Measurements from ENCODE around the gene TMCC1.

TMCC1 gene

DNA sequence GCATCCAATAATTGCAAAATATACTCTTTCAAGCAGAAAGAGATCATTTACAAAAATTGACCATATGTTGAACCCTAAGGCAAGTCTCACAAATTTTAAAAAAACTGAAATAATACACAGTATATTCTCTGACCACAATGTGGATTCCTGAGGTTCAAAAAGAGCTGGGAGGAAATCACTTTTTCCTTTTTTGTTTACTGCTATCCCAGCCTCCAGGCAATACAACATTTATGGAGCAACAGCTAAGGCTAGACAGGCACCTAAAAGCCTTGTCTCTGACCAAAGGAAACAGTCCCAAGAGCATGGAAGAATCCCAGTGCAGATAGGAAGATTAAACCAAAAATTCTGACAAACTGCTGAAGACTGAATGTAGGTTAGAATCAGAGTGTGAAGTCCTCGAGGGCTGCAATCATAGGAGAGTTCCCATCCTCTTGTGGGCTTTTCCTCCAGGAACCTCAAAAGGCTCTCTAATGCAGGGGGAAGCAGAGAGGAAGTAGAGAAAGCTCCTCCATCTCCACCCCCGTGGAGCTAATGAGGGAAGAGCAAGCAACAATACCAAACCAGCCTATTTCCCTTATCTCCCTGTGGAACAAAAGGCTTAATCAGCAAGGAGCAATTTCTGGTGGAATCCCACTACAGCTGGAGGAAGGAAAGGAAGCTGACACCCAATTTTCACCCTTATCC is 57.0 kb downstream of the TMCC1 start:
- no peak for DNase-seq
- no peak for TF ChIP-seq GATA1 (IDR thresholded peaks at IDR 0.05; ENCODE audit: low read depth, low read length)
- no peak for TF ChIP-seq POLR2A (IDR thresholded peaks at IDR 0.05; ENCODE audit: low read length)

DNA sequence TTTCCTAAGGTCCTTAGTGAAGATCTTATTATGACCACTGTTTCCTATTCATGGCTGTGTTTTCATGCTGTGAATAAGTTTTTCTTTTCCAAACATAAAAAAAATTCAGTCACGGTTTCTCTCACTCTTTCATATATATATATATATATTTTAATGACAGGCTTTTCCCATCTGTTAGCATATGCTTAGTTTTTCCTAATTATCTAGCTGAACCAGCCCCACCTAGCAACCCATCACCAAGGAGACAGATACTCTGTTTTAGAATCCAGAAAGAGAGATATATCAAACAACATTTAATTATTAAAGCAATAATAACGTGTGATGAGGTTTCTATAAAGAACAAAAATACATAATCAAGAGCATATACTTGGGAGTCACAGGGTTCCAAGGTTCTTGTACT is 58.3 kb downstream of the TMCC1 start:
- DNase-seq: no peak
- no peak for TF ChIP-seq POLR2A (IDR thresholded peaks at IDR 0.05; ENCODE audit: low read length)

DNA sequence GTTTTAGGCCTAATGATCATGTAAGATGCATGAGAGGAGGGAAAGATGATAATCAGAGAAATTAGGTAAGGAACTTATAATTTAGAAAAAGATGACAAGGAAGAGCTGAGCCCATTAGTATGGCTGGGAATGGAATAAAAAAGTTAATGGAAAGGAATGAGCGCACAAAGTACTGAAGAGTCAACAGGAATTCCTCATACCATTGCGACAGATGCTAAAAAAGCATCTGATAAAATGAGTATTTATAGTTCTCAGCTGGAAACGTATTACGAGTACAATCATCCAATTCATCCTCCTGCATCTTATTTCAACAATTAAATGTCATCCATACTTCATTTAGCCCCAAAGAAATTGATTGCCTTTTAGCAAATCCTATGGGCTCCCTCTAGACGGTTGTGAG is 58.9 kb downstream of the TMCC1 start:
- TF ChIP-seq GATA1 (IDR thresholded peaks at IDR 0.05; ENCODE audit: low read depth, low read length): no peak
- TF ChIP-seq POLR2A (IDR thresholded peaks at IDR 0.05; ENCODE audit: low read length): no peak
- no peak for DNase-seq

DNA sequence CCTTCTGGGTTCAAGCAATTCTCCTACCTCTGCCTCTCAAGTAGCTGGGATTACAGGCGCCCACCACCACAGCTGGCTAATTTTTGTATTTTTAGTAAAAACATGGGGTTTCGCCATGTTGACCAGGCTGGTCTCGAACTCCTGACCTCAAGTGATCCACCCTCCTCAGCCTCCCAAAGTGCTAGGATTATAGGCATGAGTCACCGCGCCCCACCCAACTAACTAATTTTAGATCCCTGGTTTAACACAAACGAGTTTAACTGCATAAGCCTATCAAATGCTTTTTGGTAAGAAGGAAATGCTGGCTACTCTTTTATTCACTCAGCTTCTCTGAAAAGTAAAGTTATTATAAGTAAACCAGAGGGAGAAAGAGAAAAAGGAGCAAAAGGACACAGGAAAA is 61.6 kb downstream of the TMCC1 start:
- DNase-seq: peak in 1 of 2 experiments; percentile 4

DNA sequence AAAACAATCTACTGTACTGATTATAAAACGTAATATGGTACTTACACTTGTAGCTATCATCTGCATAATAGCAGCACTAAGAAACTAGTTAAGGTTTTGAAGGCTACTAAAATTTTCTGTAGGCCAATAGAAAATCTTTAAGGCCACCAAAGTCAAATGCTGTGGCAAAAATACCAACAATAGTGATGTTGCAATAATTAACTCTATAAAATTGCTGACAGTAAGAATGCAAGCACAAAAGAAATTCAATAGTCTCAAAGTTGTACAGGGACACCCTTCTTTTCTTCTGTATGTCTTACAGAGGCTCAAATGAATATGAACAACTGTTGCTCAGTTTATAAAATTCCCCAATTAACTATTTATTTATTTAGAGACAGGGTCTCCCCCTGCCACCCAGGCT is 62.0 kb downstream of the TMCC1 start:
- DNase-seq: no peak
- TF ChIP-seq GATA1 (IDR thresholded peaks at IDR 0.05; ENCODE audit: low read depth, low read length) (no peak), POLR2A (IDR thresholded peaks at IDR 0.05; ENCODE audit: low read length) (no peak)

DNA sequence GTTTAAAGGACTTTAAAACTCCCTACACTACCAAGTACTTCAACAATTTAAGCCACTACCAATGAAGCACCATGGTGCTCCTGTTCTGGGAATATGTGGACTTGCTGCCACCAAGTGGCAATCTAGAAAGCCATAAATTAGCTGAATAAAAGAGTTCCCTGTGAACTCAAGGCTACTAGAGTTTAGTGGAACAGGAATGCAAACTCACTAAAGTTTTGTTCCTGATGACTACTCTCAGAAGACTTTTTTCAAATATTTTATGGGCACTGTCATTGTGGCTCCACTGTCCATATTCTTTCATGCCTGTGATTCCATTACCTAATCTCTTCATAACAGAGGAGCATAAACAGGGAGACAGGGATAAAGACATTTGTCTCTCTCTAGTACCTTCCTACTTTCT is 63.9 kb downstream of the TMCC1 start:
- TF ChIP-seq GATA1 (IDR thresholded peaks at IDR 0.05; ENCODE audit: low read depth, low read length) (no peak), POLR2A (IDR thresholded peaks at IDR 0.05; ENCODE audit: low read length) (no peak)
- peak; percentile 71 for DNase-seq

DNA sequence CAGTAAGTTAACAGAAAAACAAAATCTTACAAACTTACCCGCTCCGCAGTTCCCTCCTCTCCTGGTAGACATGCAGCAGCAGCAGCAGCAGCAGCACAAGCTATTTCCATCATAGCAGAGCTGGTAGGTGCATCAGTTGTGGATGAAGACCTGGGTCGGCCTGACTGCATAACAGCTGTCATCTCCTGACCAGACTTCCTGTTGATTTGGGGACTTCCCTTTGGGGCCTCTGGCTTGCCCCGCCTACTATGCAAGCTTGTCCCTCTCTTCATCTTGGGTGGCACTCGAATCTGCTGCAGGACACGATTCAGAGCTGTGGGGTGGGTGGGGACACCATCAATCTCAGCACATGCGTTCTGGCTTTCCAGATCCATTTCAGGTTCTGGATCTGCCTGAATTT is 65.7 kb downstream of the TMCC1 start:
- DNase-seq: no peak
- TF ChIP-seq POLR2A (IDR thresholded peaks at IDR 0.05; ENCODE audit: low read length) (no peak), GATA1 (IDR thresholded peaks at IDR 0.05; ENCODE audit: low read depth, low read length) (no peak)

DNA sequence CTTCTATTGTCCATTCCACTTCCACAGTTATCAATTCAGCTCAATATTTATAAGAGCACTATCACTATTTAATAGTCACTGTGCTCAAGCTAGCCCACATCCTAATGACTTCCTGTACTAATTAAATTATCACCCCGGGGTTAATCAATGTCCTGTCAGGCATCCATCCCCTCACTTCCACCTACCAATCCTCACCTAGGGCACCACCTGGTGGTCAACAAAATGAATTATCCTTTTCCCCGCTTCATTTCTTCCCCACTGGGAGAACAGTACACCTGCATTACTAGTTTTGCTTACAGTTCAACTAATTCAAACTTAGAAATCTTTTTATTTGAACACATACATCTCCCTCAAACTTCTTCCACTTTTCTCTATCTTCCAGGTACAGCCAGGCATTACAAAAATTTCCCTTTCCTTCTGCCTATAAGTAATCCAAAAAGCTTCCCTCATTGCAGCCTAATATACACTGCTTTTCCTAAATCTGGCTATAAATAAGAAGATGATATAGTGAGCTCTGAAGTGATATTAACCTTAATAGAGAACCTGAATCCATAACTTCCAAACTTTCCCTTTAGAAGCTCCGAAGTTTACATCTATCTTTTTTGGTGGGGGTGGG is 68.5 kb downstream of the TMCC1 start:
- DNase-seq: peak; percentile 71 to 86
- TF ChIP-seq POLR2A (IDR thresholded peaks at IDR 0.05; ENCODE audit: low read length) (no peak), GATA1 (IDR thresholded peaks at IDR 0.05; ENCODE audit: low read depth, low read length) (no peak)

DNA sequence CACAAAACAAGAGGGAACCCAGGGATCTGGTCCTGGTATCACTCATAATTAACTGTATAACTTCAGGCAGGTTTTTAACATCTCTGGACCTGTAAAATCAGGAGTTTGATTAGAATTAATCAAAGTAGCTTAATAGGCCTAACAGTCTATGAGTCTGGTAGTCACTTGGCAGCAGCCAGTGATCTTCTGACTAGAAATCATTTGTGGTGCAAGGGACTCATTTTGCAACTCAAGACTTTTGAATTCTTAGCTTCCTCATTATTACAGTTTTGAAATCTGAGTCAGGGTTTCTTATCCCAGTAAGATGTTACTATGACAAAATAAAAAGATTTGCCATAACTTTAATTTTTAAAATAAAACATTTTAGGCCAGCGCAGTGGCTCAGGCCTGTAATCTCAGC is 70.8 kb downstream of the TMCC1 start:
- TF ChIP-seq POLR2A (IDR thresholded peaks at IDR 0.05; ENCODE audit: low read length) (no peak), GATA1 (IDR thresholded peaks at IDR 0.05; ENCODE audit: low read depth, low read length) (no peak)

DNA sequence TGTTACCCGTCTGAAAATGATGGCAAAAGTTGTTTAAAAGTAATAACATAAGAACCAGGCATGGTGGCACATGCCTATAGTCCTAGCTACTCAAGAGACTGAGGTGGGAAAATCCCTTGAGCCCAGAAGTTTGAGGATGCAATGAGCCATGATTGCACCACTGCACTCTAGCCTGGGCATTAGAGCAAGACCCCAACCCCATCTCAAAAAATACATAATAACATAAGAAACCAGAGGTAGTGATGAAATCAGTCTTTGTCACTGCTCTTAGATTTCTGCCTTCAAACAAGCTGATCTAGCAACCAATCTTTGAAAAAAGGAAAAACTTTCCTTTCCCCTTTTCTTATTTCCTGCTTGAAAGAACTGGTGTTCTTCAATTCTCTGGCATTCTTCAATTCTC is 71.3 kb downstream of the TMCC1 start:
- DNase-seq: no peak
- TF ChIP-seq POLR2A (IDR thresholded peaks at IDR 0.05; ENCODE audit: low read length): no peak
- no peak for TF ChIP-seq GATA1 (IDR thresholded peaks at IDR 0.05; ENCODE audit: low read depth, low read length)

More for the DNA sequence above, 70.8 kb downstream of the TMCC1 start:
- DNase-seq: no peak

DNA sequence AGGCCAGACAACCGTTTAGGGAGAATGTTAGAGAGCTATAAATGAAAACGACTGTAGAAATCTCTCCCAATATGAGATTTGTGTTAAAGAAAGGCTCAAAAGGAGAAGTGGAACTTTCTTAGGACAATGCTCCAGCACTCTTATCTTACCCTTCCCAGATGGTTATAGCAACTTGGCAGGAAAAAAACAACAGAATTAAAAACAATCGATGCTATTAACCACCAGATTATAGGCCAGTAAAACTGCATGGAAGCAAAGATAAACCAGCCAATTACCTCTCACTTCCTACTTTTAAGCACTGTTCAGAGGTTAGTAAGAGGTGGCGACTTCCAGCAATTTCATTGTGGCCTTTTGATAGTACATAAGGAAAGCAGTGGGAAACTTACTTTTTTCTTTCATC is 72.9 kb downstream of the TMCC1 start:
- TF ChIP-seq GATA1 (IDR thresholded peaks at IDR 0.05; ENCODE audit: low read depth, low read length): no peak
- TF ChIP-seq POLR2A (IDR thresholded peaks at IDR 0.05; ENCODE audit: low read length): no peak
- peak in 1 of 2 experiments; percentile 10 for DNase-seq

DNA sequence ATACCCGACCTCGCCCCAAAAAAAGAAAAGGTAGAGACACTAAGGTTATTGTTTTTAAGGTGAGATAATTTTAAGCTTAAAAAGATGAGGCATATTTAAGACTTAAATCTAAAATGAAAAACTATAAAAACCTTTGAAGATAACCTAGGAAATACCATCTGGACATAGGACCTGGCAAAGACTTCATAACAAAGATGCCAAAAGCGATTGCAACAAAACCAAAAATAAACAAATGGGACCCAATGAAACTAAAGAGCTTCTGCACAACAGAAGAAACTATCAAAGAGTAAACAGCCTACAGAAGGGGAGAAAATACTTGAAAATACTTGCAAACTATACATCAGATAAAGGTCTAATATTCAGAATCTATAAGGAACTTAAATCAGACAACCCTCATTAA is 80.9 kb downstream of the TMCC1 start:
- DNase-seq: no peak

DNA sequence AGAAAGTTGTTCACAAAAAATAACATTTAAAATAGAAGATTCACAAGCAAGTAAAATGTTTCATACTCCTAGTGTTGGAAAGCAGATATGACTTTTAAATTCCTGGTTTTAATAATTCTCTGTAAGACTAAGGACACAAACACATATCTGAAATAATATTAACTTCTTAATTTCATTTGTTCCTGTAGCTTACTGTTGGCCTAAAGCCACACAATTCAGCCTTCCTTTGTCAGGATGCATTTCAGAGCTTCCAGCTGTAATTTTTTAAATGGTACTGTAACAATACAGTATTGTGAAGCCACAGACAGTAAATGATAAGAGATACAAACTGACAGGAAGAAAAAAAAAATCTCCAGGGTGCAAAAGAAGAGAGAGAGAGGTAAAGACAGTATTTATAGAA is 84.2 kb downstream of the TMCC1 start:
- TF ChIP-seq GATA1 (IDR thresholded peaks at IDR 0.05; ENCODE audit: low read depth, low read length): no peak
- TF ChIP-seq POLR2A (IDR thresholded peaks at IDR 0.05; ENCODE audit: low read length): no peak
- DNase-seq: no peak

More for the DNA sequence above, 80.9 kb downstream of the TMCC1 start:
- TF ChIP-seq GATA1 (IDR thresholded peaks at IDR 0.05; ENCODE audit: low read depth, low read length) (no peak), POLR2A (IDR thresholded peaks at IDR 0.05; ENCODE audit: low read length) (no peak)

DNA sequence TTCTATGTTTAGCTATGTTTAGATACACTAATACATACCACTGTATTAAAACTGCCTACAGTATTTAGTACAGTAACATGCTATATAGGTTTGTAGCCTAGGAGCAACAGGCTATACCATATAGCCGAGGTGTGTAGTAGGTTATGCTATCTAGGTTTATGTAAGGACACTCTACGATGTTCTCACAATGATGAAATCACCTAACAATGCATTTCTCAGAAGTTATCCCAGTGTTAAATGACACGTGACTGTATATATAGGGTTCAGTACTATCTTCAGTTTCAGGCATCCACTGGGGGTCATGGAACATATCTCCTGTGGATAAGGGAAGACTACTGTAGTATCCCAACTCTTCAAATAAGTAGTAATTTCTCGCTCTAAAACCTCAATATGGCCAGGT is 97.4 kb downstream of the TMCC1 start:
- TF ChIP-seq POLR2A (IDR thresholded peaks at IDR 0.05; ENCODE audit: low read length) (no peak), GATA1 (IDR thresholded peaks at IDR 0.05; ENCODE audit: low read depth, low read length) (no peak)
- DNase-seq: peak; percentile 3 to 17

DNA sequence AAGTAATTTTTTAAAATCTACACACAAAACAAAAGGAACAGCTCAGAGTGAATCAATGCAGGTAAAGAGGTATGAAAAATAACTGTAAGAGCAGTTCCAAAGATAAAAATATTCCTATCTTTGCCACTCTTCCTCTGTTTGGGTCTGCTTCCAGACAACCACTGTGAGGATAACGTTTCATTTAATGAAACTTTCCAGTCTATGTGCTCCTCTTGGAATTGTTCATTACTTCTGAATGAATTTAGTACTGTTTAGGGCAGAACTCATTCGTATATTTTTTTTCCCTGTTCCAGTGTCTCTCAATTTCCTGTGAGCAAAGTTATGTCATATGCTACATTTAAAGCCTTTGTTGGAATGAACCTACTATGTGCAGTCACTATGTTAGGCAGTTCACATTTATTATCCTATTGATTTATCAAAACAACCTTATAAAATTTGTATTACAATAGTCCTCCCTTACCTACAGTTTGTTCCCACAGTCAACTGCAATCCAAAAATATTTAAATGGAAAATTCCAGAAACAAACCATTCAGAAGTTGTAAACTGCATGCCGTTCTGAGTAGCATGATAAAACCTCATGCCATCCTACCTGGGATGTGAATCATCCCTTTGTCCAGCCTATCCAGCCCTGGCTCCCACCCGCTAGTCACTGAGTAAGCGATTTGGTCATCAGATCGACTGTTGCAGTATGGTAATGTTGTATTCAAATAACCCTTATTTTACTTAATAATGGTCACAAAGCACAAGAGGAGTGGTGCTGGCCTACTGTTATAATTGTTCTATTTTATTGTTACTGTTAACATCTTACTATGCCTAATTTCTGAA is 98.1 kb downstream of the TMCC1 start:
- TF ChIP-seq GATA1 (IDR thresholded peaks at IDR 0.05; ENCODE audit: low read depth, low read length) (no peak), POLR2A (IDR thresholded peaks at IDR 0.05; ENCODE audit: low read length) (no peak)
- no peak for DNase-seq
